ENCODE data around the gene CCAR1.
"Not testable (repeated sequence)": the region's sequence is repeated elsewhere in the genome, so short reads cannot be mapped to it uniquely, and the experiment has no call there.

Gene CCAR1

DNA sequence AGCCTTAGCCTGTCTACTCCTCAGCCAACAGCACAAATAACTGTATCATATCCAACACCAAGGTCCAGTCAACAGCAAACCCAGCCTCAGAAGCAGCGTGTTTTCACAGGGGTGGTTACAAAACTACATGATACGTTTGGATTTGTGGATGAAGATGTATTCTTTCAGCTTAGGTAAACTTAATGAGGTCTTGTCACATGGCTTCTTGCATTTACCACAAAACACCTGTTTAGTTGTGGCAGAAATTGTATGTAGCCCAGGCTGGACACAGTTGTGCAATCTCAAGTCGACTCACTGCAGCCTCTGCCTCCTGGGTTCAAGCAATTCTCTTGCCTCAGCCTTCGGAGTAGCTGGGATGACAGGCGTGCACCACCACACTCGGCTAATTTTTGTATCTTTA, 21.4 kb downstream of the CCAR1 start:
- TF ChIP-seq, protein P1, sequence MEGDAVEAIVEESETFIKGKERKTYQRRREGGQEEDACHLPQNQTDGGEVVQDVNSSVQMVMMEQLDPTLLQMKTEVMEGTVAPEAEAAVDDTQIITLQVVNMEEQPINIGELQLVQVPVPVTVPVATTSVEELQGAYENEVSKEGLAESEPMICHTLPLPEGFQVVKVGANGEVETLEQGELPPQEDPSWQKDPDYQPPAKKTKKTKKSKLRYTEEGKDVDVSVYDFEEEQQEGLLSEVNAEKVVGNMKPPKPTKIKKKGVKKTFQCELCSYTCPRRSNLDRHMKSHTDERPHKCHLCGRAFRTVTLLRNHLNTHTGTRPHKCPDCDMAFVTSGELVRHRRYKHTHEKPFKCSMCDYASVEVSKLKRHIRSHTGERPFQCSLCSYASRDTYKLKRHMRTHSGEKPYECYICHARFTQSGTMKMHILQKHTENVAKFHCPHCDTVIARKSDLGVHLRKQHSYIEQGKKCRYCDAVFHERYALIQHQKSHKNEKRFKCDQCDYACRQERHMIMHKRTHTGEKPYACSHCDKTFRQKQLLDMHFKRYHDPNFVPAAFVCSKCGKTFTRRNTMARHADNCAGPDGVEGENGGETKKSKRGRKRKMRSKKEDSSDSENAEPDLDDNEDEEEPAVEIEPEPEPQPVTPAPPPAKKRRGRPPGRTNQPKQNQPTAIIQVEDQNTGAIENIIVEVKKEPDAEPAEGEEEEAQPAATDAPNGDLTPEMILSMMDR (IDR thresholded peaks at IDR 0.05; ENCODE audit: low read depth, low read length): no peak
- no peak overlapping the region for H3K4me3 ChIP-seq (replicated peaks in 1 of 2; ENCODE audit: low read depth in 2 of 2, low read length in 2 of 2)
- no peak for DNase-seq (ENCODE audit: low read depth in 2 of 2)

DNA sequence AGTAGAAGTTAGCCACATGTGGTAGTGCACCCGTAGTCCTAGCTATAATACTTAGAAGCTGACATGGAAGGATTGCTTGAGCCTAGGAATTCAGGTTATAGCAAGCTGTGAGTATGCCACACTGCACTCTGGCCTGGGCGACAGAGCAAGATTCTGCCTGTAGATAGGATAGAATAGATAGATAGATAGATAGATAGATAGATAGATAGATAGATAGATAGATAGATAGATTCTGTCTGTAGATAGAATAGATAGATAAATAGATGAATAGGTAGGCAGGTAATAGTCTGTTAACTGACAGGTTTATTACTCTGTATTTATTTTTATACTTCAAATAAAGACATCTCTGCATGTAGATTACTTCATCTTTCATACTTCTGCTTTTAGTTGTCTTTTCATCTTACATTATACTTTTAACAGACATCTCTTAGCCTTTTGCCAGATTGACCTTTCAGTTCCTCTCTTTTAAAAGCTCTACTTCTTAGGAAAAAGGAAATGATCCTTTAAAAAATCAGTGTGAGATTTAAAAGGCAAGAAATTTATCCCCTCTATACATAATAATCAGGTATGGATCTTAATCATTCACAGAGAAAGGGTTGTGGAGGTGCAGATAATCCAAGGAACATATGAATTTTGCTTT, 31.8 kb downstream of the CCAR1 start:
- no peak overlapping the region for H3K4me3 ChIP-seq (replicated peaks in 1 of 2; ENCODE audit: low read depth in 2 of 2, low read length in 2 of 2)
- DNase-seq (ENCODE audit: low read depth in 2 of 2): no peak
- TF ChIP-seq, protein P1 (IDR thresholded peaks at IDR 0.05; ENCODE audit: low read depth, low read length): no peak

DNA sequence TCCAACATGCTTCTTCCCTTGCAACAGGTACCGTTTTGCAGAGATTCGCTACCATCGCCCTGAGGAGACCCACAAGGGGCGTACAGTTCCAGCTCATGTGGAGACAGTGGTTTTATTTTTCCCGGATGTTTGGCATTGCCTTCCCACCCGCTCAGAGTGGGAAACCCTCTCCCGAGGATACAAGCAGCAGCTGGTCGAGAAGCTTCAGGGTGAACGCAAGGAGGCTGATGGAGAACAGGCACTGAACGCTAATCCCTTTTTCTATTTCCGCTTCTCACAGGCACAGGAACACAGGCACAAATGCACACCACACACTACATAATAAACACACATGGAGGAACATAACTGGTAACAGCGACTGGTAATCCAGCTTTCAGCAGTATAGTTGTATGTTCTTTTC, 35.2 kb downstream of the CCAR1 start:
- H3K4me3 ChIP-seq (replicated peaks in 1 of 2; ENCODE audit: low read depth in 2 of 2, low read length in 2 of 2): no peak overlapping the region
- DNase-seq (ENCODE audit: low read depth in 2 of 2): no peak
- TF ChIP-seq, protein P1 (IDR thresholded peaks at IDR 0.05; ENCODE audit: low read depth, low read length): no peak

DNA sequence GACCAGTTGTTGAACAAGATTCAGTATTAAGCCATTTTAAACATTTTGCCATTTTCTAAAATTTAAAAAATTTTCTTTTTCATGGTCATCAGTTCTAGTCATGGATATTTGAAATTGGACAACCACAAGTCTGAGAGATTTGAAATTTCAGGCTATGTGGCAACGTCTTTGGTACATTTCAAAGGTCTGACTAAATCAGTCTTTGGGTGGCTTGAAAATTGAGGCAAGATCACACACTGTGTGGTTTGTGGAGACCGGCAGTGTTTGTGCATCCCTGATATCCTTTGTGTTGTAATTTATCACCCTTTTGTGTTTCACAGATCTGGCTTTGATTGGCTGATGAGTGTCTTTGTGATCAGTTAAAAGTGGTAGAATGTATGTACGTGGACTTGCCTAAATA, 35.7 kb downstream of the CCAR1 start:
- TF ChIP-seq, protein P1 (IDR thresholded peaks at IDR 0.05; ENCODE audit: low read depth, low read length): no peak
- no peak overlapping the region for H3K4me3 ChIP-seq (replicated peaks in 1 of 2; ENCODE audit: low read depth in 2 of 2, low read length in 2 of 2)
- DNase-seq (ENCODE audit: low read depth in 2 of 2): no peak

DNA sequence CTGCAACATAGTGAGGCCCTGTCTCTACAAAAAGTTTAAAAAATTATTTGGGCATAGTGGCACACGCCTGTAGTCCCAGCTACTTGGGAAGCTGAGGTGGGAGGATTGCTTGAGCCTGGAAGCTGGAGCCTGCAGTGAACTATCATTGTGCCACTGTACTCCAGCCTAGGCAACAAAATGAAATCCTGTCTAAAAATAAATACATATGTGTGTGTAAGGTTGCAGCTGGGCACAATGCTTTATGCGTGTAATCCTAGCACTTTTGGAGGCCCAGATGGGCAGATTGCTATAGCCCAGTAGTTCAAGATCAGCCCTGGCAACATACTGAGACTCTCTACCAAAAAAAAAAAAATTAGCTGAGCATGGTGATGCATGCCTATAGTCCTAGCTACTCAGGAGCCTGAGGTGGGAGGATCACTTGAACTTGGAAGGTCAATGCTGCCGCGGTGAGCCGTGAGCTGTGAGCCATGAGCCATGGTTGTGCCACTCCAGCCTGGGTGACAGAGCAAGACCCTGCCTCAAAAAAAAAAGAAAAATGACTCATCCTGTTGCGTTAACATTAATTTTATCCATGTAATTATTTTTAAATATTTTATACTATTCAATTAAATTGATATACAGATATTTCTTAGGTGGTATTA, 38.3 kb downstream of the CCAR1 start:
- TF ChIP-seq, protein P1 (IDR thresholded peaks at IDR 0.05; ENCODE audit: low read depth, low read length): no peak
- no peak for DNase-seq (ENCODE audit: low read depth in 2 of 2)
- no peak overlapping the region for H3K4me3 ChIP-seq (replicated peaks in 1 of 2; ENCODE audit: low read depth in 2 of 2, low read length in 2 of 2)

DNA sequence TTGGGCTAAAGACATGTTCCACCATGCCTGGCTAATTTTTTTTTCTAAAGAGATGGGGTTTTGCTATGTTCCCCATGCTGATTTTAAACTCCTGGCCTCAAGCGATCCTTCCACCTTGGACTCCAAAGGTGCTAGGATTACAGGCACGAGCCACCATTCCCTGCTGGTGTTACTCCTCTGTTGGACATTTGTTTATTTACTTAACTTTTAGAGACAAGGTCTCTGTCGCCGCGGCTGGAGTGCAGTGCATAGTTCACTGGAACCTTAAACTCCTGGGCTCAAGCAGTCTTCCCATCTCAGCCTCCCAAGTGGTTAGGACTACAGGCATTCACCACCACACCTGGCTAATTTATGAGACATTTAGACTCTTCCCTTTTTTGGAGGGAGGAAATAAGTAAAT, 38.9 kb downstream of the CCAR1 start:
- TF ChIP-seq, protein P1 (IDR thresholded peaks at IDR 0.05; ENCODE audit: low read depth, low read length): no peak
- no peak overlapping the region for H3K4me3 ChIP-seq (replicated peaks in 1 of 2; ENCODE audit: low read depth in 2 of 2, low read length in 2 of 2)
- DNase-seq (ENCODE audit: low read depth in 2 of 2): no peak

DNA sequence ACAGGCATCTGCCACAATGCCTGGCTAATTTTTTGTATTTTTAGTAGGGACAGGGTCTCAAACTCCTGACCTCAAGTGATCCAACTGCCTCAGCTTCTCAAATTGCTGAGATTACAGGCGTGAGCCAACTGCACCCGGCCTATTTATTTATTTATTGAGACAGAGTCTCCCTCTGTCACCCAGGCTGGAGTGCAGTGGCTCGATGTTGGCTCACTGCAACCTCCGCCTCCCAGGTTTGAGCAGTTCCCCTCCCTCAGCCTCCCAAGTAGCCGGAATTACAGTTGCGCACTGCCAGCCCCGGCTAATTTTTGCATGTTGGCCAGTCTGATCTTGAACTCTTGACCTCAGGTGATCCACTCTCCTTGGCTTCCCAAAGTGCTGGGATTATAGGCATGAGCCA, 46.4 kb downstream of the CCAR1 start:
- not testable (repeated sequence) for DNase-seq (ENCODE audit: low read depth in 2 of 2); H3K4me3 ChIP-seq (replicated peaks in 1 of 2; ENCODE audit: low read depth in 2 of 2, low read length in 2 of 2)

All from cardiac fibroblast (primary cell).